GM18870 (cell line): Measurements from ENCODE around the gene FAM168A.

Experiments
- ATAC-seq: cut with Tn5 transposase; IDR thresholded peaks from one replicate; pipeline ENCODE4 v1.9.1; 2021; ENCODE audit warnings: moderate library complexity; ENCODE audit not compliant: unreplicated experiment

Gene FAM168A

DNA sequence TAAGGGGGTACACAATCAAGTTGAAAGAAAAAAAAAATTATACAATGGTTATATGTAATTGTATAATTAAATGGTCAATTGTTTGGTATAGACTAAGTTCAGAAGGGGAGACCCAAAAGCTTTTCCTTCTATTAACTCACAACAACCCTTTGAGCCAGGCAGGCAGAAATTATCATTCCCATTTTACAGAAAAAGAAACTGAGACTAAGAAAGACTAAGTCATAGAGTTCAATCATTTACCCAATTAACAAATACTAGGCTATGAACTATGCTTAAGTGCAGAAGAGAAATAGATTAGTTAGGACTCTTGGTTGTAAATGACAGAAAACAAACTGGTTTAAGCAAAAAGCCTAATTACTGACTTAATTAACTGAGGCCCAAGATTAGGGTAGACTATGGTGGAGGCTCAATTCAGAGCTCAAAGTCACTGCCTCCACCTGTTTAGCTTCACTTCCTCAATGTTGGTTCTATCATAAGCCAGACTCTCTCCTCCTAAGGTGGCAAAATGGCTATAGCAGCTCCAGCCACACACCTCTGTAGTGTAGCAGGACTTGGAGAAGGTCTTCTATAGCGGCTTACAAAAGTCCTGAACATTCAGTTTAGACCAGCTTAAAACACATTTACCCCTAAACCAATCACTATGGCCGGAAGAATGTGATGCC lies 34.2 kb downstream of the FAM168A start:
- no peak for ATAC-seq

GRCh38 chr11:73559743-73560142 lies 38.2 kb downstream of the FAM168A start:
- ATAC-seq: no peak

DNA sequence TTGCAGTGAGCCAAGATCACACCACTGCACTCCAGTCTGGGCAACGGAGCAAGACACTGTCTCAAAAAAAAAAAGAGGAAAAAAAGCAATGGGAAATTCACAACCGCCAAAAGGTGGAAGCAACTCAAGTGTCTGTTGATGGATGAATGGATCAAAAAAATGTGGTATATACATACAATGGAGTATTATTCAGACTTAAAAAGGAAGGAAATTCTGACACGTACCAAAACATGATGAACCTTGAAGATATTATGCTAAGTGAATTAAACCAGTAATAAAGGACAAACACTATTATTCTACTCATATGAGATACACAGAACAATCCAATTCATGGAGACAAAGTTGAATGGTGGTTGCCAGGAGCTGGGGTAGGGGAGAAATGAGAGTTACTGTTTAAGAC lies 40.9 kb downstream of the FAM168A start:
- ATAC-seq: no peak

- ATAC-seq: no peak
Observed at GRCh38 chr11:73555615-73556014, 42.3 kb downstream of the FAM168A start.

- no peak for ATAC-seq
Observed at GRCh38 chr11:73554671-73555320, 43.1 kb downstream of the FAM168A start.

DNA sequence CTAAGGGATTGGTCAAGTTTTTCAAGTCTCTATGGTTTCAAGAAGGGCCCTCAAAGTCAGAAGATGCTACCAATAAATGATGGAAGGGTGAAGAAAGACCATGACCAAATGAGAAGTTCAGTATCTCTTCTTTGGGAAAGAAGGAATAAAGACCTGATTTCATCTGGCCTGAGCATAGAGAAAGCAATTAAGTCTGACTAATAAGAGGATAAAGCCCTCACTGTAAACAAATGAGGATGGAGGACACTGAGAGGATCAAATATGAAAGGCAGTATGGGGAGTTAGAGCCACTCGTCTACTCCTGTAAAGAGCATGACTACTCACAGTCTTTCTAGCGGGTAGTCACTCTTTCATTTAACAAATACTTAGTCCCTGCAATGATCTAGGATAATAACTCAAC lies 44.6 kb downstream of the FAM168A start:
- no peak for ATAC-seq

- no peak for ATAC-seq
Observed at GRCh38 chr11:73551677-73552076, 46.2 kb downstream of the FAM168A start.

DNA sequence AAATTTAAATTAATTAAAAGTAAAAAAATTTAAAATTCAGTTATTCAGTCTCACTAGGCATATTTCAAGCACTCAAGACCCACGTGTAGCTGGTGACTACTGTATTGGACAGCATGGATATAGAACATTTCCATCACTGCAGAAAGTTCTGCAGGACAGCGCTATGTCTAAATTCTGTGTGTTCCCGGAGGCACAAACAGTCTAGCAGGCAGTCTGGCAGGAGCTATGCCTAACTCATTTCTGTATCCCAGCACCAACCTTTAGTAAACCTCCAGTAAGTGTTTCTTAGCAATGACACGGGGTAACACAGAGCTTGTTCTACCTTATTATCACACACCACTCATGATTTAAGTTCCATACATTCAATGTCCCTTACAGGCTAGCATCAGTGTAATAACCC lies 48.5 kb downstream of the FAM168A start:
- ATAC-seq: no peak

DNA sequence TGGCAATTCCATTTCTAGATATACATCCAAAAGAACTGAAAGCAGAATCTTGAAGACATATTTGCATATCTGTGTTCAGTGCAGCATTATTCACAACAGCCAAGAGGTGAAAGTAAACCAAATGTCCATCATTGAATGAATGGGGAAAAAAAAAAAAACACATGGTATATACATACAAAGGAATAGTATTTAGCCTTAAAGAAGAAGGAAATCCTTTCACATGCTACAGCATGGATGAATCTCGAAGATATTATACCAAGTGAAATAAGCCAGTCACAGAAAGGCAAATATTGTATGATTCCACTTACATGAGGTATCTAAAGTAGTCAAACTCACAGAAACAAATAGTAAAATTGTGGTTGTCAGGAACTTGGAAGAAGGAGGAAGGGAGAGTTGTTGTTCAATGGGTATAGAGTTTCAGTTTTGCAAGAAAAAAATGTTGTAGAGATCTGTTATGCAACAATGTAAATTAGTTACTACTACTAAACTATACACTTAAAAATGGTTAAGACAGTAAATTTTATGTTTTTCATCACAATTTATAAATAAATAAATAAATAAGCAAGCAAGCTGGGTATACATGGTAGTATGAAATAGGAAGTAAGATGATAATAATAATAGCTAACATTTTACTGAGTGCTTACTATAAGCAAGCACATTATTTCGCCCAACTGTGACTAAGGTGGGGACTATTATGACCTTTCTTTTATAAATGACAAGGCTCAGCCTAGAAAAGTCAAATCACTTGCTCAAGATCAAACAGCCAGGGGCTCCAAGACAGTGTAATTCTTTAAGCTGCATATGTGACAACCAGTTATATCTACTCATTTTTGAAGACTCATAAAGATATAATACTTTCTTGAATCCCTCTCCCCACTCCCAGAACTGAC lies 50.0 kb downstream of the FAM168A start:
- no peak for ATAC-seq

DNA sequence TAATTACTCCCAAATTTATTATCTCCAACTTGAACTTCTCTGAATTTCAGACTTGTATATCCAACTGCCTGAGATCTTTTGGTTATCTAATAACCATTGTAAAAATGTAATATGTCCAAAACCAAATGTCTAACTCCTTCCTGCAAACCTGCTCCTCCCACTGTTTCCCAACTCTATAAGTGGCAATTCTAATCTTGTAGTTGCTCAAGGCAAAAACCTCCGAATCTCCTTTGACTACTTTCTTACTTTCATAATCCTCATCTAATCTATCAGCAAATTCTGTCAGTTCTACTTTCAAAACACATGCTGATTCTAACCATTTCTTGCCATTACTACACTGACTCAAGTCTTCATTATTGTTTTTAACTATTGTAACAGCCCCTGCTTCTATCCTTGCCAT lies 55.7 kb downstream of the FAM168A start:
- ATAC-seq: no peak

DNA sequence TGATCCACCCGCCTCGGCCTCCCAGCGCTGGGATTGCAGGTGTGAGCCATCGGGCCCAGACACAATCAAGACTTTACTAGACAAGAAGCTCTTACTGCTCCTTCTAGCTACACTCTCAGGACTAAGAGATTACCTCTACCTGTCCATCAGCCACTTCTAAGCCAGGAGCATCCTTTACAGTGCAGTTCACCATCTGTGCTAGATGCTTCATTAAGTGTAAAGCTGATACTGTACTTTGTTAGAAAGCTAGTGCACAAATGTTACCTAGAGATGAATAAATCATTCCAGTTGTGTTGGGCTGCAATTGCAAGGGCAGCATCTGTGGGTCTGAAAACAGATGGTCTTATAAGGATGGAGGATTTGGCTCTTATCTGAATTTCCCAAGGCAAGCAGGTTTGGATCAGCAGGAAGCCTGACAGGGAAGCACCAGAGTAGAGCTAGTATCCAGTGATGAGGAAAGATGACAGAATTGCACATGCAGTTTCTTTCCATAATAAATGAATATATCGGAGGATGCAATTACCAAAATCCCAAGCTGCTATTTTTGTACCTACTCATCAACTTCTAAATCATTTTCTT lies 58.3 kb downstream of the FAM168A start:
- ATAC-seq: no peak

- peak; percentile 60 for ATAC-seq
Observed at GRCh38 chr11:73538381-73538872, 59.5 kb downstream of the FAM168A start.

- no peak for ATAC-seq
Observed at GRCh38 chr11:73537969-73538368, 59.9 kb downstream of the FAM168A start.

- no peak for ATAC-seq
Observed at GRCh38 chr11:73536961-73537360, 61.0 kb downstream of the FAM168A start.

- no peak for ATAC-seq
Observed at GRCh38 chr11:73532310-73532709, 65.6 kb downstream of the FAM168A start.

DNA sequence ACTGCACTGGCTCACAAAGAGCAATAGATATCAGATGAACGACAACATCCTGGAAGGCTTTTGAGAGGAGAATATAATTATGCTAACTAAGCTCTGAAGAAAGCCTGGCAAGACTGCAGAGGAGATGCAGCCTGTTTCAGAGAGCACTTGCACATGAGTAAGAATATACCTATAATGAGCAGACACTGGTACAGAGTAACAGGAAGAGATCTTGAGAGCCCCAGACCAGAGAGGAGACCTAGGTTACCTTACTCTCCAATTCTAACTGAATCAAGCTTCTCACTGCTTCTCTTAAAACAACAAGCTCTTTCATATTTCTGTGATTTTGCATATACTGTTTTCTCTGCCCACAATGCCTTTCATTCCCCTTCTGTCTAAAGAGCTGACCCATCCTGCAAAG lies 66.5 kb downstream of the FAM168A start:
- ATAC-seq: no peak

DNA sequence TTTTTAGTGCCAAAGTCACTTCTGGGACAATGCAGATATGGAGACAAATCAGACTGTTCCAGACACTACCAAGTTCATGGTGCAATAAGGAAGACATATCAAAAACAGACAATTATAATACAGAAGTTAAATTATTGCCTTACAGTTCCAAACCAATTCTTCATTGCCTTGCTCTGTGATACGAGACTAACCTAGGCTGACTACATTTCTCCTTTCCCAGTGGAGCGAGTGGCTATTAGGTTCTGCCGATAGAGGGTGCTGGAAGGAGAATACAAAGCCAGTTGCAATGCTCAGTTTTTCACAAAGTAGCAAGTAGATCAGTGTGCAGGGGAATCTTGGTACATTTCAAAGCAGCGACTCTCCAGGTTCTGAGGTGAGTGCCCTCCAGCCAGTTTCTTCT lies 67.8 kb downstream of the FAM168A start:
- no peak for ATAC-seq

GRCh38 chr11:73529204-73529530 lies 68.7 kb downstream of the FAM168A start:
- ATAC-seq: no peak

- ATAC-seq: no peak
Observed at GRCh38 chr11:73528483-73529203, 69.3 kb downstream of the FAM168A start.

GRCh38 chr11:73528013-73528412 lies 69.9 kb downstream of the FAM168A start:
- ATAC-seq: no peak

DNA sequence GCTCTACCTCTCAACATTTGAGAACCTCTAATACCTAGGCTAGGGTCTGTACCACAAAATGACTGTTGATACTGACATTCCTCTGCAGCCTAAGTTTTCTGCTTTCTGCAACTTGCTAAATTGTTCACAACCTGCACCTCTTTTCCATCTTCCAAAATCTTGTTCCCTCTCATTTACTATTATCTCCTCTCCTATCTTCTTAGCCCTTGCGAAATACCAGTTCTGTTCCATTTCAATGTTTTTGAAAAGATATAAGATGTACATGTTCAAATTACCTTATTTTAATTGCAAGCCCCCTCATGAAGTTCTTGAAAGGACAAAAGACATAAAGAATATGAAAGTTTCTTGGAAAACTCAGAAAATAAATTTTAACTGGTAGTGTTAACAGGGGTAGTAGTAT lies 72.3 kb downstream of the FAM168A start:
- no peak for ATAC-seq
